Left ventricle myocardium inferior (tissue), 1 donor: ENCODE data around the gene DACT2. TPM values are rescaled to one million over a fixed set of nuclear protein-coding genes. Genes with fewer than 3 reads are reported as not detected.

ENCODE experiments used
- DNase-seq: peaks from one replicate; pipeline ENCODE4 v3.0.0-alpha.2; 2020
- H3K27ac ChIP-seq: fragments of 200-600 bp; replicated peaks from 2 replicates; pipeline ENCODE4 v1.8.0; 2021
- H3K27me3 ChIP-seq: fragments of 200-600 bp; 2 replicates; pipeline ENCODE4 v1.8.0; 2021; ENCODE audit warnings: low read depth
- H3K36me3 ChIP-seq: fragments of 200-600 bp; 2 replicates; pipeline ENCODE4 v1.8.0; 2021
- H3K4me1 ChIP-seq: fragments of 200-600 bp; 2 replicates; pipeline ENCODE4 v1.8.0; 2021
- H3K4me3 ChIP-seq: fragments of 200-600 bp; 2 replicates; pipeline ENCODE4 v1.8.0; 2021; ENCODE audit warnings: mild to moderate bottlenecking, moderate library complexity
- H3K9me3 ChIP-seq: fragments of 200-600 bp; replicated peaks from 2 replicates; pipeline ENCODE4 v1.8.0; 2021
- CTCF ChIP-seq: fragments of 200-600 bp; IDR thresholded peaks from 2 replicates; pipeline ENCODE4 v1.8.0; 2021; ENCODE audit warnings: antibody characterized with exemption, mild to moderate bottlenecking, borderline replicate concordance
- intact Hi-C: fragments of 100-400 bp; cut with micrococcal nuclease; formaldehyde crosslinking; loops from one replicate; pipeline ENCODE4 v1.11.0; 2022
- total RNA-seq: library from RNA; stranded (reverse); fragmentation: NEBNext Ultra II Directional; extraction: Animal tissue kit (Norgen Biotek cat#: 25700); gene quantifications from one replicate; pipeline ENCODE4 v1.2.1, GENCODE V29; 2021
- donor health status: DM: no; HTN: yes; CAD: no; lungs with severe emphysema.

DACT2 gene
- total RNA-seq, 1 donor from 2014 or later: 2.3 TPM

GRCh38 chr6:168341280-168341900 is 21.8 kb upstream of the DACT2 start:
- no peak for TF ChIP-seq CTCF
- no peaks in the 10 kb centered on the region for H3K36me3 ChIP-seq
- no peak overlapping the region for H3K27ac ChIP-seq
- intact Hi-C loops: no loop called here
- no peak for DNase-seq
- H3K9me3 ChIP-seq: no peaks in the 10 kb centered on the region
- H3K4me1 ChIP-seq: no peaks in the 10 kb centered on the region
- H3K27me3 ChIP-seq: peaks cover 73% of the 10 kb centered on the region
- H3K4me3 ChIP-seq: no peak overlapping the region

- H3K27me3 ChIP-seq: peaks cover 73% of the 10 kb centered on the region
- no peak for DNase-seq
- H3K36me3 ChIP-seq: no peaks in the 10 kb centered on the region
- H3K27ac ChIP-seq: no peak overlapping the region
- no peak overlapping the region for H3K4me3 ChIP-seq
- TF ChIP-seq CTCF: no peak
- H3K9me3 ChIP-seq: no peaks in the 10 kb centered on the region
- no peaks in the 10 kb centered on the region for H3K4me1 ChIP-seq
- intact Hi-C loops: no loop called here
Measured at GRCh38 chr6:168340819-168341218, 21.2 kb upstream of the DACT2 start.

GRCh38 chr6:168338777-168339176 is 19.2 kb upstream of the DACT2 start:
- no peak for TF ChIP-seq CTCF
- Histone ChIP-seq H3K27ac (no peak overlapping the region), H3K27me3 (peaks cover 72% of the 10 kb centered on the region), H3K4me1 (no peaks in the 10 kb centered on the region), H3K9me3 (no peaks in the 10 kb centered on the region), H3K4me3 (no peak overlapping the region), H3K36me3 (no peaks in the 10 kb centered on the region)
- DNase-seq: no peak
- intact Hi-C loops: no loop called here

- H3K4me1 ChIP-seq: no peaks in the 10 kb centered on the region
- DNase-seq: no peak
- no peak overlapping the region for H3K4me3 ChIP-seq
- no peak overlapping the region for H3K27ac ChIP-seq
- peaks cover 72% of the 10 kb centered on the region for H3K27me3 ChIP-seq
- no peak for TF ChIP-seq CTCF
- no peaks in the 10 kb centered on the region for H3K36me3 ChIP-seq
- intact Hi-C loops: no loop called here
- no peaks in the 10 kb centered on the region for H3K9me3 ChIP-seq
Measured at GRCh38 chr6:168336967-168337366, 17.4 kb upstream of the DACT2 start.

- Histone ChIP-seq H3K27me3 (peaks cover 90% of the 10 kb centered on the region), H3K4me1 (no peaks in the 10 kb centered on the region), H3K4me3 (no peak overlapping the region), H3K27ac (no peak overlapping the region), H3K36me3 (no peaks in the 10 kb centered on the region), H3K9me3 (no peaks in the 10 kb centered on the region)
- no peak for TF ChIP-seq CTCF
- intact Hi-C loops: no loop called here
- no peak for DNase-seq
Measured at GRCh38 chr6:168333989-168334388, 14.4 kb upstream of the DACT2 start.
